K562 (cell line): ENCODE measurements around the gene FOXP3. TPM values are rescaled to one million over a fixed set of nuclear protein-coding genes. Genes with fewer than 3 reads are reported as not detected.

ENCODE experiments used
- SIX5 ChIP-seq, 2 experiments: IDR thresholded peaks; 2 replicates each; pipeline ENCODE4 v1.6.1; 2011; ENCODE audit warnings: low read length in 2 of 2, borderline replicate concordance in 1 of 2, low read depth in 1 of 2, mild to moderate bottlenecking in 1 of 2, moderate library complexity in 1 of 2; ENCODE audit not compliant: insufficient read depth in 1 of 2
- SREBF2 ChIP-seq: sonication (generic); formaldehyde crosslinking; IDR thresholded peaks from 2 replicates; pipeline ENCODE4 v1.4.0; 2020; ENCODE audit warnings: mild to moderate bottlenecking, missing genetic modification reagents
- ZNF232 ChIP-seq: sonication (generic); formaldehyde crosslinking; IDR thresholded peaks from 2 replicates; pipeline ENCODE4 v1.8.0; 2022; ENCODE audit warnings: mild to moderate bottlenecking, missing genetic modification reagents
- polyA plus RNA-seq, 8 experiments: library from polyadenylated mRNA; depleted of rRNA in 4 of 8; stranded (reverse) in 5 of 8; unstranded in 3 of 8; fragments of >200 nt; fragmentation: Nextera tagmentation in 2 of 8; fragmentation: Illumina TruSeq in 1 of 8; extraction: Ambion mirVana in 2 of 8; extraction: Trizol in 1 of 8; gene quantifications; 2 replicates each; pipeline versions ENCODE4 v1.2.1 to v1.2.3, GENCODE V29; 2011 to 2014; ENCODE audit warnings: inconsistent platforms in 1 of 8, missing spikeins in 1 of 8
- total RNA-seq, 7 experiments: library from RNA; depleted of rRNA in 6 of 7; stranded (reverse); fragments of >200 nt in 6 of 7; fragmentation: Illumina TruSeq in 2 of 7; extraction: Trizol in 2 of 7; gene quantifications; 2 replicates each; pipeline versions ENCODE4 v1.2.1 to v1.2.3, GENCODE V29; 2011 to 2021; ENCODE audit warnings: low replicate concordance in 1 of 7
- TF ChIP-seq, protein P1 (sequence below), 2 experiments: fragments of 450-650 bp; IDR thresholded peaks; 2 replicates each; pipeline ENCODE4 v1.6.1; 2016; ENCODE audit warnings: mild to moderate bottlenecking in 2 of 2, borderline replicate concordance in 1 of 2, low read depth in 1 of 2, moderate library complexity in 1 of 2
- TF ChIP-seq, protein P2 (sequence below): fragments of 250-450 bp; sonication (Bioruptor Pico); IDR thresholded peaks from 2 replicates; pipeline ENCODE4 v1.9.0; 2021; ENCODE audit warnings: mild to moderate bottlenecking, inconsistent platforms
- TF ChIP-seq, protein P3 (sequence below): fragments of 450-650 bp; IDR thresholded peaks from 2 replicates; pipeline ENCODE4 v1.7.0; 2016; ENCODE audit warnings: borderline replicate concordance
- TF ChIP-seq, protein P4 (sequence below), 2 experiments: fragments of 450-650 bp; IDR thresholded peaks; 2 replicates each; pipeline ENCODE4 v1.6.1; 2018; ENCODE audit warnings: mild to moderate bottlenecking in 2 of 2, low read depth in 1 of 2; ENCODE audit not compliant: partially characterized antibody in 2 of 2

Gene FOXP3
- total and polyA plus RNA-seq, 9 of the 15 experiments (the other 6 are each of a cell fraction or from before 2014, with no cell fraction given): 0.04 to 0.24 (median 0.07) TPM; not detected in 4

DNA sequence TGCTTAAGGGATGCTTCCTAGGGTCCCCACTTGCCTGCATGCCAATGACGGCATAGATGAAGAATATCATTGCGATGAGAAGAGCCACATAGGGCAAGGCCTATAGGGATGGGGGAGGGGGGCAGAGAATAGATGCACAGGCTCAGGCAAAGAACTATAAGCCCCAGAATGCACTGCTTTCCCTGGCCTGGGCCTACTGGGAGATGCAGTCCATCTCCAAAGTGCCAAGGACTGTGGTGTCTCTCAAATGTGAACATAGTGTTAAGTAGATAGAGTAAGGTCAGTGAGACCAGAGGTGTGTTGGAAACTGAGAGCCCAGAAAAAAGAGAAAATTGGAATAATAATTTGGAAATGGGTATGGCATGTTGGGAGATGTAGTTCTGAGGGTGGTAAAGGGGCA, 52.3 kb downstream of the FOXP3 start (continued):
- TF ChIP-seq, protein P1, sequence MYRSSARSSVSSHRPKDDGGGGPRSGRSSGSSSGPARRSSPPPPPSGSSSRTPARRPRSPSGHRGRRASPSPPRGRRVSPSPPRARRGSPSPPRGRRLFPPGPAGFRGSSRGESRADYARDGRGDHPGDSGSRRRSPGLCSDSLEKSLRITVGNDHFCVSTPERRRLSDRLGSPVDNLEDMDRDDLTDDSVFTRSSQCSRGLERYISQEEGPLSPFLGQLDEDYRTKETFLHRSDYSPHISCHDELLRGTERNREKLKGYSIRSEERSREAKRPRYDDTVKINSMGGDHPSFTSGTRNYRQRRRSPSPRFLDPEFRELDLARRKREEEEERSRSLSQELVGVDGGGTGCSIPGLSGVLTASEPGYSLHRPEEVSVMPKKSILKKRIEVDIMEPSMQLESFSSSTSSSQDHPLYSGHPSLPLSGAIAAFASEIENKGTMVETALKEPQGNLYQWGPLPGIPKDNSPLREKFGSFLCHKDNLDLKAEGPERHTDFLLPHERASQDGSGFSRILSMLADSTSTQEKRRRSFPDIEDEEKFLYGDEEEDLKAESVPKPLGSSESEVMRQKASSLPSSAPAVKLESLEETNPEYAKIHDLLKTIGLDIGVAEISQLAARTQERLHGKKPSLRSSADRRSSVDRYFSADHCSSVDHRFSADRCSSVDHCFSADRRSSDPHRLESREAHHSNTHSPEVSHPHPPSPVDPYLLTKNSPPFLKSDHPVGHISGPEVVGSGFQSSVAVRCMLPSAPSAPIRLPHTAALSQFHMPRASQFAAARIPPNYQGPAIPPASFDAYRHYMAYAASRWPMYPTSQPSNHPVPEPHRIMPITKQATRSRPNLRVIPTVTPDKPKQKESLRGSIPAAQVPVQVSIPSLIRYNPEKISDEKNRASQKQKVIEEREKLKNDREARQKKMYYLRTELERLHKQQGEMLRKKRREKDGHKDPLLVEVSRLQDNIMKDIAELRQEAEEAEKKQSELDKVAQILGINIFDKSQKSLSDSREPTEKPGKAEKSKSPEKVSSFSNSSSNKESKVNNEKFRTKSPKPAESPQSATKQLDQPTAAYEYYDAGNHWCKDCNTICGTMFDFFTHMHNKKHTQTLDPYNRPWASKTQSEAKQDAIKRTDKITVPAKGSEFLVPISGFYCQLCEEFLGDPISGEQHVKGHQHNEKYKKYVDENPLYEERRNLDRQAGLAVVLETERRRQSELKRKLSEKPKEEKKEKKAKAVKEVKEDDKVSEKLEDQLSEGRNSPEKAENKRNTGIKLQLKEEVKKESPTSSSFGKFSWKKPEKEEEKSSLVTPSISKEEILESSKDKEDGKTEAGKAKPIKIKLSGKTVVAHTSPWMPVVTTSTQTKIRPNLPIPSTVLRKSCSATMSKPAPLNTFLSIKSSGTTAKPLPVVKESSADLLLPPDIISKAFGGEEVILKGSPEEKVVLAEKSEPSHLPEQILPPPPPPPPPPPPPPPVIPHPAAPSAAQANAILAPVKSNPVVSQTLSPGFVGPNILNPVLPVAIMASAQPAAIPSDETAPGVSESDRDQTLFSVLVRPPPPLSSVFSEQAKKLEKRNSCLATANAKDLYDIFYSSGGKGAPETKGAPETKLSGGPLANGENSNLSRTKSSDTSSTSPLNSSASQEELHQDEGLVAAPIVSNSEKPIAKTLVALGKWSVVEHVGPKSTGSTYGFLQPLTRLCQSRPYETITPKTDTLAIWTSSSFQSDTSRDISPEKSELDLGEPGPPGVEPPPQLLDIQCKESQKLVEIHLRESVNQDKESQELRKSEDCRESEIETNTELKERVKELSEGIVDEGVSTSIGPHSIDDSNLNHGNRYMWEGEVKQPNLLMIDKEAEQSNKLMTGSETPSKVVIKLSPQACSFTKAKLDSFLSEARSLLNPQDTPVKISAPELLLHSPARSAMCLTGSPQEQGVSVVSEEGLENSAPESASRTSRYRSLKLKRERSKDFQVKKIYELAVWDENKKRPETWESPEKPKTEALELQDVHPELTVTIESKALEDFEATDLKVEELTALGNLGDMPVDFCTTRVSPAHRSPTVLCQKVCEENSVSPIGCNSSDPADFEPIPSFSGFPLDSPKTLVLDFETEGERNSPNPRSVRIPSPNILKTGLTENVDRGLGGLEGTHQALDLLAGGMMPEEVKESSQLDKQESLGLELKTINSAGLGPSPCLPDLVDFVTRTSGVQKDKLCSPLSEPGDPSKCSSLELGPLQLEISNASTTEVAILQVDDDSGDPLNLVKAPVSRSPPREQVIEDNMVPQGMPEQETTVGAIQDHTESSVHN (IDR thresholded peaks at IDR 0.05; ENCODE audit: borderline replicate concordance in 1 of 2, low read depth in 1 of 2): no peak
- TF ChIP-seq SREBF2 (no peak), ZNF232 (CRISPR knock-in tag) (no peak), SIX5 (IDR thresholded peaks at IDR 0.05; ENCODE audit: borderline replicate concordance in 1 of 2, insufficient read depth in 1 of 2, low read depth in 1 of 2, low read length in 2 of 2) (peak in 1 of 2 experiments; percentile 39; a peak in 1 of 4 replicates)
- TF ChIP-seq, protein P2, sequence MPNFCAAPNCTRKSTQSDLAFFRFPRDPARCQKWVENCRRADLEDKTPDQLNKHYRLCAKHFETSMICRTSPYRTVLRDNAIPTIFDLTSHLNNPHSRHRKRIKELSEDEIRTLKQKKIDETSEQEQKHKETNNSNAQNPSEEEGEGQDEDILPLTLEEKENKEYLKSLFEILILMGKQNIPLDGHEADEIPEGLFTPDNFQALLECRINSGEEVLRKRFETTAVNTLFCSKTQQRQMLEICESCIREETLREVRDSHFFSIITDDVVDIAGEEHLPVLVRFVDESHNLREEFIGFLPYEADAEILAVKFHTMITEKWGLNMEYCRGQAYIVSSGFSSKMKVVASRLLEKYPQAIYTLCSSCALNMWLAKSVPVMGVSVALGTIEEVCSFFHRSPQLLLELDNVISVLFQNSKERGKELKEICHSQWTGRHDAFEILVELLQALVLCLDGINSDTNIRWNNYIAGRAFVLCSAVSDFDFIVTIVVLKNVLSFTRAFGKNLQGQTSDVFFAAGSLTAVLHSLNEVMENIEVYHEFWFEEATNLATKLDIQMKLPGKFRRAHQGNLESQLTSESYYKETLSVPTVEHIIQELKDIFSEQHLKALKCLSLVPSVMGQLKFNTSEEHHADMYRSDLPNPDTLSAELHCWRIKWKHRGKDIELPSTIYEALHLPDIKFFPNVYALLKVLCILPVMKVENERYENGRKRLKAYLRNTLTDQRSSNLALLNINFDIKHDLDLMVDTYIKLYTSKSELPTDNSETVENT (CRISPR knock-in tag): no peak
- TF ChIP-seq, protein P3, sequence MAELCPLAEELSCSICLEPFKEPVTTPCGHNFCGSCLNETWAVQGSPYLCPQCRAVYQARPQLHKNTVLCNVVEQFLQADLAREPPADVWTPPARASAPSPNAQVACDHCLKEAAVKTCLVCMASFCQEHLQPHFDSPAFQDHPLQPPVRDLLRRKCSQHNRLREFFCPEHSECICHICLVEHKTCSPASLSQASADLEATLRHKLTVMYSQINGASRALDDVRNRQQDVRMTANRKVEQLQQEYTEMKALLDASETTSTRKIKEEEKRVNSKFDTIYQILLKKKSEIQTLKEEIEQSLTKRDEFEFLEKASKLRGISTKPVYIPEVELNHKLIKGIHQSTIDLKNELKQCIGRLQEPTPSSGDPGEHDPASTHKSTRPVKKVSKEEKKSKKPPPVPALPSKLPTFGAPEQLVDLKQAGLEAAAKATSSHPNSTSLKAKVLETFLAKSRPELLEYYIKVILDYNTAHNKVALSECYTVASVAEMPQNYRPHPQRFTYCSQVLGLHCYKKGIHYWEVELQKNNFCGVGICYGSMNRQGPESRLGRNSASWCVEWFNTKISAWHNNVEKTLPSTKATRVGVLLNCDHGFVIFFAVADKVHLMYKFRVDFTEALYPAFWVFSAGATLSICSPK: no peak
- TF ChIP-seq, protein P4, sequence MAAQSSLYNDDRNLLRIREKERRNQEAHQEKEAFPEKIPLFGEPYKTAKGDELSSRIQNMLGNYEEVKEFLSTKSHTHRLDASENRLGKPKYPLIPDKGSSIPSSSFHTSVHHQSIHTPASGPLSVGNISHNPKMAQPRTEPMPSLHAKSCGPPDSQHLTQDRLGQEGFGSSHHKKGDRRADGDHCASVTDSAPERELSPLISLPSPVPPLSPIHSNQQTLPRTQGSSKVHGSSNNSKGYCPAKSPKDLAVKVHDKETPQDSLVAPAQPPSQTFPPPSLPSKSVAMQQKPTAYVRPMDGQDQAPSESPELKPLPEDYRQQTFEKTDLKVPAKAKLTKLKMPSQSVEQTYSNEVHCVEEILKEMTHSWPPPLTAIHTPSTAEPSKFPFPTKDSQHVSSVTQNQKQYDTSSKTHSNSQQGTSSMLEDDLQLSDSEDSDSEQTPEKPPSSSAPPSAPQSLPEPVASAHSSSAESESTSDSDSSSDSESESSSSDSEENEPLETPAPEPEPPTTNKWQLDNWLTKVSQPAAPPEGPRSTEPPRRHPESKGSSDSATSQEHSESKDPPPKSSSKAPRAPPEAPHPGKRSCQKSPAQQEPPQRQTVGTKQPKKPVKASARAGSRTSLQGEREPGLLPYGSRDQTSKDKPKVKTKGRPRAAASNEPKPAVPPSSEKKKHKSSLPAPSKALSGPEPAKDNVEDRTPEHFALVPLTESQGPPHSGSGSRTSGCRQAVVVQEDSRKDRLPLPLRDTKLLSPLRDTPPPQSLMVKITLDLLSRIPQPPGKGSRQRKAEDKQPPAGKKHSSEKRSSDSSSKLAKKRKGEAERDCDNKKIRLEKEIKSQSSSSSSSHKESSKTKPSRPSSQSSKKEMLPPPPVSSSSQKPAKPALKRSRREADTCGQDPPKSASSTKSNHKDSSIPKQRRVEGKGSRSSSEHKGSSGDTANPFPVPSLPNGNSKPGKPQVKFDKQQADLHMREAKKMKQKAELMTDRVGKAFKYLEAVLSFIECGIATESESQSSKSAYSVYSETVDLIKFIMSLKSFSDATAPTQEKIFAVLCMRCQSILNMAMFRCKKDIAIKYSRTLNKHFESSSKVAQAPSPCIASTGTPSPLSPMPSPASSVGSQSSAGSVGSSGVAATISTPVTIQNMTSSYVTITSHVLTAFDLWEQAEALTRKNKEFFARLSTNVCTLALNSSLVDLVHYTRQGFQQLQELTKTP (IDR thresholded peaks at IDR 0.05; ENCODE audit: low read depth in 1 of 2, partially characterized antibody in 2 of 2): peak in 1 of 2 experiments; percentile 94
- TF ChIP-seq, all 486 proteins: peak for 4
